T-helper 17 cell (primary cell): ENCODE measurements around the gene MEIS2. TPM values are rescaled to one million over a fixed set of nuclear protein-coding genes. Genes with fewer than 3 reads are reported as not detected.

ENCODE experiments used
- ATAC-seq: fragments of 150-1000 bp; cut with Tn5 transposase; 2 replicates; pipeline ENCODE4 v1.10.0; 2021; ENCODE audit warnings: mild to moderate bottlenecking, moderate library complexity
- DNase-seq, 3 donors: peaks; one replicate each; pipeline versions ENCODE4 v3.0.0 to v3.0.0-alpha.2; 2020 to 2021
- H3K9me3 ChIP-seq: one replicate; pipeline ENCODE4 v1.7.0; 2013; ENCODE audit warnings: low read length, mild to moderate bottlenecking; ENCODE audit not compliant: control insufficient read depth, poor library complexity, severe bottlenecking
- H3K27ac Mint-ChIP-seq: one replicate; pipeline ENCODE4 v1.8.0; 2022; ENCODE audit warnings: mild to moderate bottlenecking, moderate library complexity, mixed read lengths
- H3K27me3 Mint-ChIP-seq: one replicate; pipeline ENCODE4 v1.8.0; 2022; ENCODE audit warnings: mixed read lengths
- H3K36me3 Mint-ChIP-seq: one replicate; pipeline ENCODE4 v1.8.0; 2022; ENCODE audit warnings: low read depth, mixed read lengths
- H3K4me1 Mint-ChIP-seq: one replicate; pipeline ENCODE4 v1.8.0; 2022; ENCODE audit warnings: mild to moderate bottlenecking, mixed read lengths
- H3K4me3 Mint-ChIP-seq: one replicate; pipeline ENCODE4 v1.8.0; 2022; ENCODE audit warnings: mild to moderate bottlenecking, moderate library complexity, mixed read lengths
- total RNA-seq, 4 donors: library from RNA in 2 of 4; stranded (reverse) in 2 of 4; gene quantifications; one replicate each; pipeline ENCODE4 v1.2.3 and lab custom pipeline; 2022 to 2026

MEIS2 gene
- total RNA-seq, 2 donors from 2014 or later, result not detected

DNA sequence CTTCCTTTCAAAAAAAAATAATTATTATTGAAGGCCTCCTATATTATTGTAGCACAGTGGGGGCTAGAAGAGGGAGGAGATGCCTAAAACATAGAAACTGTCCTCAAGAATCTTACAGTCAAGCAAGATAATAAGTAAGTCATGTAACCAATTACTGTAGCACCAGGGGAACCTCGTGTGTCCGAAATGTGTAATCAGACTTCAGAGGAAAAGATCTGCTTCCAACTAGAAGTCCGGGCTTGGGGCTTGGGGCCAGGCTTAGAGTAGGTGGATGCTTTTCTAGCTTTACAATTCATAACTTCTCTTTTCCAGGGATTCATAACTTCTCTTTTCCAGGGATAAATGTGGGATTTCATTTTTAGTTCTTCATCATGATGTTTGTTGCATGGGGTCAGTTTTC is 29.2 kb downstream of the MEIS2 start:
- H3K9me3 ChIP-seq, result no peaks in the 10 kb centered on the region
- peaks cover 31% of the 10 kb centered on the region for H3K27me3 Mint-ChIP-seq
- no peak overlapping the region for H3K4me3 Mint-ChIP-seq
- ATAC-seq (no peak), DNase-seq (no peak)
- H3K27ac Mint-ChIP-seq, result no peak overlapping the region
- H3K36me3 Mint-ChIP-seq, result peaks cover 3% of the 10 kb centered on the region
- H3K4me1 Mint-ChIP-seq, result no peaks in the 10 kb centered on the region

DNA sequence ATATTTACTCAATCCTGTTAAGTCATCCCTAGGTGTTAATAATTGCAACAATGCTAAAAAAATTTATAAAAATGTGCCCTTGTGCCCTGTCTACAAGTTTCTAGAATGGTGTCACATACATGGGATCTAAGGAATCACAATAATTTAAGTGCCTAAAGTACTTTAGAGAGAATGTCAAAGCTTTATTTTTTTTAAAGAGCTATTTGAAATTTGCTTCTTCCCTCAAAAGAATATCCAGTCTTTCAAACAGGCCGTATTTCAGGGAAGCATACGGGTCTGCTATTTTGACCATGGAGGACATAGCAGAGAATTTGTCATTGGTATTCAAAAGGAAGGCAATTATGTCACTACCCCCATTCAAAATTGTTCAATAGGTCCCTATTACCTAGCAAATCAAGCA is 29.7 kb downstream of the MEIS2 start:
- Mint-ChIP-seq H3K27ac (no peak overlapping the region), H3K27me3 (peaks cover 31% of the 10 kb centered on the region), H3K36me3 (peaks cover 3% of the 10 kb centered on the region), H3K4me3 (no peak overlapping the region), H3K4me1 (no peaks in the 10 kb centered on the region)
- ATAC-seq (no peak), DNase-seq (no peak)
- no peaks in the 10 kb centered on the region for H3K9me3 ChIP-seq

DNA sequence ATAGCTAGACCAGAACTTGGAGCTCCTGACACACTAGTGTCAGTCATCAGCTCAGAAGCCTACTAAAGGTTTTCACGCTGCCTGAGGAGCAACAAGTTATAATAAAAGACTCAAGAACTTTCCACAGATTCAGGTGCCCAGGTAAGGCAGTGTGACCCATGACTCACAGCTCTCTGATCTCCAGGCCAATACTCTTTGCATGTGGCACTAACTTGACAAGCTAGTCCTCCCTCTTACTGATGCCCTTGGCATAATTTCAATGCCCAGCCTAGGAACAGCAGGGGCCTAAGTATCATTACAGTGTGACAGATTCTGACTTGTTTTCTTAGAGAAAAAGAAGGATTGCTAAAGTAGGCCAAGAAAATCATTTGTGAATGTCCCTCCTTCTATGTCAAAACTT is 38.4 kb downstream of the MEIS2 start:
- no peaks in the 10 kb centered on the region for H3K36me3 Mint-ChIP-seq
- ATAC-seq (no peak), DNase-seq (no peak)
- no peak overlapping the region for H3K27ac Mint-ChIP-seq
- no peak overlapping the region for H3K4me3 Mint-ChIP-seq
- no peaks in the 10 kb centered on the region for H3K4me1 Mint-ChIP-seq
- H3K27me3 Mint-ChIP-seq, result peaks cover 21% of the 10 kb centered on the region
- H3K9me3 ChIP-seq, result no peaks in the 10 kb centered on the region

DNA sequence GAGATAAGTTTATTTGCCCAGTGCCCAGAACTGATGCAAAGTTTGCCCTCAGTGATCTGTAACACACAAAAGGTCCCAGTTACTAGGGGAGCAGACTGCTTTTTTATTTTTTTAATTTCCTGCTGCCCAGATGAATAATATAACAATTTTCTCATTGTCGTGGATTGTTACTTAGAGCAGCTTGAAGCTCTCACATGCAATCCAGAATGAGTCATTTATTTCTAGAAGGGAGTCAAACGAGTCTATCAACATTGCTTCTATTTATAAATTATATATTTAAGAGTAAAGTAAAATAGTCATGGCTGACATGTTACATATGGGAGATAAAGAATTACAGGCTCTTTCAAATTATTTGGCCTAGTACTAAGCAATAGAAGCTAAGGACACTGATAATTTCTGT is 41.3 kb downstream of the MEIS2 start:
- no peaks in the 10 kb centered on the region for H3K4me1 Mint-ChIP-seq
- H3K27me3 Mint-ChIP-seq, result peaks cover 20% of the 10 kb centered on the region
- no peaks in the 10 kb centered on the region for H3K36me3 Mint-ChIP-seq
- ATAC-seq, result no peak
- no peak overlapping the region for H3K4me3 Mint-ChIP-seq
- no peaks in the 10 kb centered on the region for H3K9me3 ChIP-seq
- H3K27ac Mint-ChIP-seq, result no peak overlapping the region
- DNase-seq, result no peak

DNA sequence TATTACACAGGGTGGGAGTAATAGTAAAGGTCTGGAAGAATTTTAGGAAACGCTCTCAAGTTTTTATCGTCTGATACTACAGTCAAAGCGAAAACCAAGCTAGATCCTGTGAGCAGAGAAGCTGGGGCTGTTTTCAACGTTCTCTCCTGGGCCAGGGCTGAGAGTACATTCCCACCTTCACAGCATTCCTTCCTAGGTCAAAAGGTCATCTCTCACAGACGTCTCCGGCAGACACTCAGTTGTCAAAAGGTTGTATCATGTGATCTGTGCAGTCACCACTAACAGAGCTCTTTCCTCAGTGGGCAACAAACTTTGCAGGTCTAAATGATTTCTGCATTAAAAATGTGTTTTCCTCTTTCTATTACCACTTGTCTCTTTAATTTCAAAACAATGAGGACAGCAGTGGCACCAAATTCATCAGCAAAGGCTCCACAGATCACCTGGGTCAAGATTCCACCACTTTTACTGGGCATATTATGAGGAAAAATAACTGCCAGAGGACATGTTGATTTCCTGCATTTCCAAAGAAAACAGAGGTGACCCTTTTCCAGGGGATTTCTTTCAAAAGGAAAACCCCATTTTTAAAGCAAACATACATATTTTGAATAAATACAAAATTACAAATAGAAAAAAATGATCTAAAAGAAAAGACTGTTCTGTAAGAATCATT is 41.9 kb downstream of the MEIS2 start:
- H3K27ac Mint-ChIP-seq, result no peak overlapping the region
- H3K4me3 Mint-ChIP-seq, result no peak overlapping the region
- H3K27me3 Mint-ChIP-seq, result peaks cover 20% of the 10 kb centered on the region

DNA sequence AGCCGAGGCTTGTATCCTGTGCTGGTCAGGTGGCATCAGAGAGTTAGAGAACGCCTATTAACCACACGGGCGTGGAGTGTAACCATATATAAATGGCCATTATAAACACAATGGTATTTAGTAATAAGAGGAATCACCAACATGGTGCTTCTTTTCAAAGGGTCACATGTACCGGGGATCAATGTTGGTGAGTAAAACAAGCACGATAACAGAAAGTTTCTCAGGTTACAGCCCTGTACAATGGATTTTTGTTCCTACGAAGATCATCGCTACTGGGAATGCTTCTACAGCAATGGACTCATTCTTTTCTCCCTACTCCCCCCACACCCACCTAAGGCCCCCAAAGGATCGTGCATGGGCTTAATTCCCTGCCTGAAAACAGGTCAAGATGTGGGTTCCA is 42.5 kb downstream of the MEIS2 start:
- no peaks in the 10 kb centered on the region for H3K4me1 Mint-ChIP-seq

More for the DNA sequence above, 41.9 kb downstream of the MEIS2 start:
- no peaks in the 10 kb centered on the region for H3K9me3 ChIP-seq
- Mint-ChIP-seq H3K36me3 (no peaks in the 10 kb centered on the region), H3K4me1 (no peaks in the 10 kb centered on the region)
- DNase-seq (no peak), ATAC-seq (no peak)

DNA sequence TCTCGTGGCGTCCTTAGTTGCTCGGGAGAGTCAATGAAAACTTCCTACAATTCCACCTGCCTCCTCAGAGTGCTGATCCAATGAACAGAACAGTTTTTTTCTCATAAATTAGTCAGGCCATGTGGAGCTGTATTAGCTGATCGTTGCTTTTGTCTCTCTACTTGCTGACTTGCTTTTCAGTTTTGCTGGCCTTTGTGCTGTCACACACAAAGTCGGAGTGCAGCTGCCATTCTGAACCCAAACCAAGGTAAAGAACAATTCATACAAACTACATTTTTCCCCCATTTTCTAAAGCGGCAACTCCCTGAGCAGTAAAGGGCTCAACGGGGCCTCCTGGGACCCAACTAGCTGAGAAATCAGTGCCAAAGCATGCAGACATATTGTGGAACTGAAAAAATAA is 43.1 kb downstream of the MEIS2 start:
- DNase-seq, result no peak
- H3K4me1 Mint-ChIP-seq, result no peaks in the 10 kb centered on the region

More for the DNA sequence above, 42.5 kb downstream of the MEIS2 start:
- ATAC-seq, result no peak
- no peaks in the 10 kb centered on the region for H3K36me3 Mint-ChIP-seq
- peaks cover 20% of the 10 kb centered on the region for H3K27me3 Mint-ChIP-seq
- H3K4me3 Mint-ChIP-seq, result no peak overlapping the region
- no peak overlapping the region for H3K27ac Mint-ChIP-seq
- no peak for DNase-seq
- H3K9me3 ChIP-seq, result no peaks in the 10 kb centered on the region

DNA sequence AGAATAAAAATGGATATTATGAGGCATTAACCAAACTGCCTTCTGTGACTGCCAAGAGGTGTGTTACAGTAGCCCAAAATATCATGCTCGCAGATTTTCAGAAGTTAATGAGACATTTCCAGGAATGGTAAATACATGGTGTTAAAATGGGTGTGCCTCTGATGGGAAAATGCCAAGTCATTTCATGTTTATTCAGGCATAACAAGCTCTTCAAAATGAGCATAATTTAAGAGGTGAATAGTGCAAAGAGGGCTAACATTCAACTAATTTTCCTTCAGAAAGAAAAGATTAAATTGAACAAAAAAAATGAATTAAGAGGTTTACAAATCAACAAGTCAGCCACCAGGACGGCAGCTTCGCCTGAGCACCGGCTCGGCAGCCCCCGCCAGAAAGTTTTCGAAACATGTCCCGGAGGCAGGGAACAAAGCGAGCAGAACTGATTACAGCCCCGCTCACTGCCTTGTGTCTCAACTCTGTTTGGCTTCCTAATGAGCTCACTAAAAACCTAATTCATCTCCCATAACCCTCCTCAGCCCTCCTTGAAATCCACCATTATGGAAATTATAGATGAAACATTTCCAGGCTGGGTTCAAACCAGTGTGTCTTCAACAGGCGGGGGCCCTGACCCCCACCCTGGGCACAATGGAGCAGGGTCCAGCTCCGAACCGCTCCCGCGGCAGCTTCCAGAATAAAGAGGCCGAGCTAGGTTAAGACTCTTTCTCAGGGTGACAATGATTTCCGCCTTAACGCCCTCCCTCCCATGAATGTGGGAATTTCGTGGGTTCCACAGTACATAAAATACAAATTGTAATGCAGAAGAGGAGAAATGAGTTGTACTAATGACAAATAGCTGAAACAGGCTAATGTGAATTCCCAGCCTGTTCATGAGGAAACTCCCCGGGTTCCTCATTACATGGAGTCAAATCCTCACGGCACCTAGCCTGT is 43.9 kb downstream of the MEIS2 start:
- H3K4me1 Mint-ChIP-seq, result no peaks in the 10 kb centered on the region
- H3K27ac Mint-ChIP-seq, result no peak overlapping the region
- ATAC-seq, result no peak

More for the DNA sequence above, 43.1 kb downstream of the MEIS2 start:
- no peaks in the 10 kb centered on the region for H3K9me3 ChIP-seq
- Mint-ChIP-seq H3K27ac (no peak overlapping the region), H3K4me3 (no peak overlapping the region), H3K36me3 (no peaks in the 10 kb centered on the region), H3K27me3 (peaks cover 15% of the 10 kb centered on the region)
- no peak for ATAC-seq

DNA sequence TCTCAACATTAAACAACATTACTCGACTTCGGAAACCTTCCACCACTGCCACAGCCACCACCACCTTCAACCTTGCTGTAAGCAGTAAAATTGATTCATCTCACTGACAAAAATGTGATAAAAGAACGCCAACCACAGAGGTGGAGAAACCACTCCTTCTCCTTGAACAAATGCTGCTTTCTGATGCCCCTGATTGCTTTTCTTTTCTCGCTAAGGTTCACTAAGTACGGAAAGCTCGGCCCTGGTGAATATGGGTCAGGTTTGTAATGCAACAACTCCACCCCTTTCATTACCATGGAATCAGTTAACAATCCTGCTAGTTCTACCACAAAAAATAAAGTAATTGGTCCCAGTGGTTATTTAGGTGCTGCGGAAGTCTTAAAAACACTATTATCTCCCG is 44.9 kb downstream of the MEIS2 start:
- no peak overlapping the region for H3K27ac Mint-ChIP-seq
- no peak overlapping the region for H3K4me3 Mint-ChIP-seq
- H3K9me3 ChIP-seq, result no peaks in the 10 kb centered on the region
- ATAC-seq (no peak), DNase-seq (no peak)
- no peaks in the 10 kb centered on the region for H3K36me3 Mint-ChIP-seq
- H3K27me3 Mint-ChIP-seq, result peaks cover 12% of the 10 kb centered on the region
- H3K4me1 Mint-ChIP-seq, result no peaks in the 10 kb centered on the region

More for the DNA sequence above, 43.9 kb downstream of the MEIS2 start:
- H3K9me3 ChIP-seq, result no peaks in the 10 kb centered on the region
- peaks cover 12% of the 10 kb centered on the region for H3K27me3 Mint-ChIP-seq
- no peaks in the 10 kb centered on the region for H3K36me3 Mint-ChIP-seq
- no peak for DNase-seq
- no peak overlapping the region for H3K4me3 Mint-ChIP-seq

DNA sequence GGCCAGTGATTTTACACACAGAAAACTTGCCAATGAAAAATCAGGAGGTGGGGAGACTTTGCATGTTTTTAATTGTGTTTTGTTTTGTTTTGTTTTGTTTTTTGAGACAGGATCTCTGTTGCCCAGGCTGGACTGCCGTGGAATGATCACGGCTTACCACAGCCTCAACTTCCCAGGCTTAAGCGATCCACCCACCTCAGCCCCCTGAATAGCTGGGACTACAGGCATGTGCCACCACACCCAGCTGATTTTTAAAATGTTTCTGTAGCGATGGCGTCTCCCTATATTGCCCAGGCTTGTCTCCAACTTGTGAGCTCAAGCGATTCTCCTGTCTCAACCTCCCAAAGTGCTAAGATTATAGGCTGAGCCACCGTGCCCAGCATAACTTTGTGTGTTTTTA is 46.0 kb downstream of the MEIS2 start:
- H3K27ac Mint-ChIP-seq, result no peak overlapping the region

DNA sequence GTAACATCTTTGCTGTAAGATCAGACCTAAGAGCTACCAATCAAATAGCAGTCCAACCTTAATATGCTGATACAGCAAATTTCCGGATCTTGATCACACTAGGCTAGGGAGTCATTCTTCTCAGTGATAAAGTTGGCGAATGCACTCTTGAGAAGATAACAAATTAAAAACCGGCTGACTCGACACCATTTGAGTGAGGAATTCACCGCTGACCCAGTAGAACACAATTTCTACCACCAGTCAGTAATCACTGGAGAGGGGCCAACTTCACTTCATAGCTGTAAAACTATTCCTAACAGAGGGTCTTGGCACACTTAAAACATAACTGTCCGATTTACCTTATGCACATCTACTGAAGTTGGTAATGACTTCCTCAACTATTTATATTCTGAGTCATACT is 47.2 kb downstream of the MEIS2 start:
- Mint-ChIP-seq H3K36me3 (no peaks in the 10 kb centered on the region), H3K27ac (no peak overlapping the region), H3K27me3 (peaks cover 12% of the 10 kb centered on the region), H3K4me1 (no peaks in the 10 kb centered on the region), H3K4me3 (no peak overlapping the region)
- ATAC-seq (no peak), DNase-seq (no peak)
- H3K9me3 ChIP-seq, result no peaks in the 10 kb centered on the region

More for the DNA sequence above, 46.0 kb downstream of the MEIS2 start:
- Mint-ChIP-seq H3K4me3 (no peak overlapping the region), H3K36me3 (no peaks in the 10 kb centered on the region), H3K27me3 (peaks cover 12% of the 10 kb centered on the region), H3K4me1 (no peaks in the 10 kb centered on the region)
- no peaks in the 10 kb centered on the region for H3K9me3 ChIP-seq
- DNase-seq, result no peak
- no peak for ATAC-seq

DNA sequence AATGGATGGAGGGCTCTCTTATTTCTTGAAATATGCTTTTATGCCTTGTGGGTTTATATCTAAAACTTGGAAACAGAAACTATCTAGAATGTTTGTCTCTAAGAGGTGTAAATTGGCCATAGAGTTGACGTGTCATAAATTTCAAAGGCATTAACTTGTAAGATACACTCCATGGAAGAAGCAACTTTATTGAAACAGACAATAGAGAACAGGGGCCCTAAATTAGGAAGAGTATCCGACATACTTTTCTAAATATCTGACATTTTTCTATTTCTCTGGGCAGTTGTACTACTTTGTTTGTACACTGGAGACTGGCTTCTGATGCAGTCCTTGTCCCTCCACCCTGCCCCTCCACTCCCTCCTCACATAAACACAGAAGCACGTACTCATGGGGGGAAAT is 50.0 kb downstream of the MEIS2 start:
- Mint-ChIP-seq H3K4me1 (no peaks in the 10 kb centered on the region), H3K4me3 (no peak overlapping the region), H3K27me3 (peaks cover 11% of the 10 kb centered on the region), H3K27ac (no peak overlapping the region), H3K36me3 (no peaks in the 10 kb centered on the region)
- H3K9me3 ChIP-seq, result no peaks in the 10 kb centered on the region
- DNase-seq, result no peak
- ATAC-seq, result no peak

DNA sequence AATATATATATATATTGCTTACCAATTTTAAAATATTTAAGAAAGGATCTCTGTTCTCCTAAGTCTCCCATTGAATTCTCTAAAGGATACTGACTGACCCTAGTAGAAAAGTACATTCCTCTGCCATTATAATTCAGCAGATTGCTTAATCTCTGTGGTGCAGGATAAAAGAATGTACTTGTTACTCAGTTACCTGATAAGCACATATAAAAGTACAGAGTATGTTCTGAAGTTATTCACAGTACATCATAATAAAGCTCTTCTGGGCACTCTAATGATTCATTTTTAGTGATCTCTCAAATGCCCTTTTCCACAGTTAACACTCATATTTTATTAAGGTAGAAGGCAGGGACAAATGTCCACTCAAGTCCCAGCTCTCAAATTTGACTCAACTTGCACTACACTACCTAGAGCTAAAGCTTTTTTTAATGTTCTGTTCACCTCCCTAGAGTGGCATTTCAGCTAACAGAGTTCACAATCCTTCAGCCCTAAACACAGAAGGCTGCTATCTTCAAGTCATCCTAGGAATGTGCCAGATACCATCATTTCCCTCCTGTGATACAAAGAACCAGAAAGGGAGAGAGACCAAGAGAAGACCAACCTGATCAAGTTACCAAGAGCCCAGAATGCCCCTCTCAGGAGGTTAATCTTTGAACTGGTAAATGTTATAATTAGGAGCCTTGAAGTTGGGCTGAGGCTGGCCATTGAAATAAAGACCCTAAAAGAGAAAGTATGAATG is 53.3 kb downstream of the MEIS2 start:
- Mint-ChIP-seq H3K4me1 (no peaks in the 10 kb centered on the region), H3K27ac (no peak overlapping the region), H3K4me3 (no peak overlapping the region), H3K27me3 (peaks cover 11% of the 10 kb centered on the region), H3K36me3 (no peaks in the 10 kb centered on the region)
- ATAC-seq, result no peak
- no peak for DNase-seq
- H3K9me3 ChIP-seq, result no peaks in the 10 kb centered on the region
